Hepatocyte (in vitro differentiated cells): ENCODE measurements around the gene SEMA6A. TPM values are rescaled to one million over a fixed set of nuclear protein-coding genes. Genes with fewer than 3 reads are reported as not detected.

Experiments used
- DNase-seq: peaks from one replicate; pipeline ENCODE4 v3.0.0-alpha.2; 2016; ENCODE audit warnings: low spot score
- H2AFZ ChIP-seq: fragments of 200-600 bp; sonication (generic); 2 replicates; pipeline ENCODE4 v1.6.0; 2016; ENCODE audit warnings: antibody characterized with exemption, mild to moderate bottlenecking
- H3K27ac ChIP-seq: fragments of 200-600 bp; sonication (generic); 2 replicates; pipeline ENCODE4 v1.5.1; 2016; ENCODE audit warnings: mild to moderate bottlenecking
- H3K27me3 ChIP-seq: fragments of 200-600 bp; sonication (generic); 2 replicates; pipeline ENCODE4 v1.6.1; 2016
- H3K36me3 ChIP-seq: fragments of 200-600 bp; sonication (generic); replicated peaks from 2 replicates; pipeline ENCODE4 v1.5.1; 2016; ENCODE audit warnings: low read depth; ENCODE audit not compliant: insufficient read depth
- H3K4me1 ChIP-seq: fragments of 200-600 bp; sonication (generic); 2 replicates; pipeline ENCODE4 v1.5.1; 2016; ENCODE audit warnings: mild to moderate bottlenecking, moderate library complexity; ENCODE audit not compliant: insufficient read depth
- H3K4me2 ChIP-seq: fragments of 200-600 bp; sonication (generic); 2 replicates; pipeline ENCODE4 v1.6.0; 2016
- H3K4me3 ChIP-seq: fragments of 200-600 bp; sonication (generic); 2 replicates; pipeline ENCODE4 v1.5.1; 2016; ENCODE audit warnings: mild to moderate bottlenecking
- H3K79me2 ChIP-seq: fragments of 200-600 bp; sonication (generic); 2 replicates; pipeline ENCODE4 v1.6.0; 2017; ENCODE audit warnings: mild to moderate bottlenecking
- H3K9me2 ChIP-seq: fragments of 200-600 bp; sonication (generic); replicated peaks from 2 replicates; pipeline ENCODE4 v1.6.0; 2017; ENCODE audit warnings: mild to moderate bottlenecking; ENCODE audit not compliant: insufficient read depth
- H3K9me3 ChIP-seq: fragments of 200-600 bp; sonication (generic); 2 replicates; pipeline ENCODE4 v1.5.1; 2016; ENCODE audit warnings: low read depth, mild to moderate bottlenecking
- H4K20me1 ChIP-seq: fragments of 200-600 bp; sonication (generic); 2 replicates; pipeline ENCODE4 v1.6.0; 2016; ENCODE audit warnings: mild to moderate bottlenecking; ENCODE audit not compliant: insufficient read depth, poor library complexity, severe bottlenecking
- CTCF ChIP-seq: fragments of 200-600 bp; sonication (generic); IDR thresholded peaks from 2 replicates; pipeline ENCODE4 v1.5.1; 2016; ENCODE audit warnings: antibody characterized with exemption, mild to moderate bottlenecking; ENCODE audit not compliant: poor library complexity
- EZH2 ChIP-seq: fragments of 200-600 bp; sonication (generic); IDR thresholded peaks from 2 replicates; pipeline ENCODE4 v1.6.1; 2016; ENCODE audit warnings: antibody characterized with exemption, mild to moderate bottlenecking, borderline replicate concordance
- EZH2phosphoT487 ChIP-seq: fragments of 200-600 bp; sonication (generic); IDR thresholded peaks from one replicate; pipeline ENCODE4 v1.6.1; 2018; ENCODE audit warnings: antibody characterized with exemption, mild to moderate bottlenecking, low read depth, moderate library complexity; ENCODE audit not compliant: unreplicated experiment, severe bottlenecking
- WGBS: methylation state at CpG from one replicate; pipeline ENCODE4 v1.1.6; 2016; ENCODE audit warnings: low lambda C conversion rate; ENCODE audit errors: missing lambda C conversion rate; 5-methylcytosine and 5-hydroxymethylcytosine counted together
- polyA plus RNA-seq: library from polyadenylated mRNA; unstranded; fragments of >200 nt; fragmentation: Nextera tagmentation; extraction: Ambion mirVana; gene quantifications from 2 replicates; pipeline ENCODE4 v1.2.1, GENCODE V29; 2016
- total RNA-seq: library from RNA; depleted of rRNA; stranded (reverse); fragments of >200 nt; gene quantifications from 2 replicates; pipeline ENCODE4 v1.2.3, GENCODE V29; 2014

Gene SEMA6A
- total and polyA plus RNA-seq, 2 experiments from 2014 or later, result 38.2 to 68.6 TPM

- Histone ChIP-seq H3K4me1 (no peaks in the 10 kb centered on the region), H3K27ac (no peak overlapping the region), H3K79me2 (no peaks in the 10 kb centered on the region), H3K9me2 (no peaks in the 10 kb centered on the region), H3K27me3 (no peaks in the 10 kb centered on the region), H3K9me3 (peaks cover 2% of the 10 kb centered on the region), H4K20me1 (no peaks in the 10 kb centered on the region), H3K4me3 (no peak overlapping the region), H3K36me3 (peaks cover 7% of the 10 kb centered on the region), H2AFZ (no peak overlapping the region), H3K4me2 (no peak overlapping the region)
- 93% methylated on average over 7 of the region's 7 CpGs for WGBS
- no peak for DNase-seq
- no peak for TF ChIP-seq EZH2phosphoT487
- TF ChIP-seq EZH2, result no peak
- TF ChIP-seq CTCF, result no peak
Observed at GRCh38 chr5:116479776-116480675, 94.6 kb downstream of the SEMA6A start.

- Histone ChIP-seq H2AFZ (no peak overlapping the region), H3K4me1 (no peaks in the 10 kb centered on the region), H4K20me1 (no peaks in the 10 kb centered on the region), H3K27ac (no peak overlapping the region), H3K27me3 (no peaks in the 10 kb centered on the region), H3K4me2 (no peak overlapping the region), H3K9me3 (peaks cover 2% of the 10 kb centered on the region), H3K36me3 (peaks cover 7% of the 10 kb centered on the region), H3K9me2 (no peaks in the 10 kb centered on the region), H3K79me2 (no peaks in the 10 kb centered on the region), H3K4me3 (no peak overlapping the region)
- TF ChIP-seq CTCF (no peak), EZH2phosphoT487 (no peak), EZH2 (no peak)
- WGBS, result 76% methylated on average over 2 of the region's 2 CpGs
- DNase-seq, result no peak
Observed at GRCh38 chr5:116478491-116478890, 96.1 kb downstream of the SEMA6A start.

- no peaks in the 10 kb centered on the region for H3K79me2 ChIP-seq
- no peaks in the 10 kb centered on the region for H3K4me1 ChIP-seq
- H3K9me3 ChIP-seq, result peaks cover 2% of the 10 kb centered on the region
- H3K27ac ChIP-seq, result no peak overlapping the region
- H3K4me2 ChIP-seq, result no peak overlapping the region
- H3K4me3 ChIP-seq, result no peak overlapping the region
- H3K27me3 ChIP-seq, result no peaks in the 10 kb centered on the region
- peaks cover 7% of the 10 kb centered on the region for H3K36me3 ChIP-seq
- no peak overlapping the region for H2AFZ ChIP-seq
- WGBS, result 90% methylated on average over 4 of the region's 4 CpGs
- TF ChIP-seq CTCF, result no peak
- TF ChIP-seq EZH2phosphoT487, result no peak
- no peak for TF ChIP-seq EZH2
- DNase-seq, result peak; percentile 16
- no peaks in the 10 kb centered on the region for H4K20me1 ChIP-seq
- no peaks in the 10 kb centered on the region for H3K9me2 ChIP-seq
Observed at GRCh38 chr5:116476897-116477537, 97.6 kb downstream of the SEMA6A start.
